CD14-positive monocyte (primary cell): ENCODE data around the gene ANKRD12. TPM values are rescaled to one million over a fixed set of nuclear protein-coding genes. Genes with fewer than 3 reads are reported as not detected.
A peak's percentile ranks its signal among the peaks of the same experiment; 100 is the strongest.

ENCODE experiments used
- DNase-seq, 3 donors: peaks; one replicate each; pipeline ENCODE4 v3.0.0-alpha.2; 2011 to 2022
- H2AFZ ChIP-seq: 2 replicates; pipeline ENCODE4 v1.6.0; 2012; ENCODE audit warnings: mild to moderate bottlenecking, low read depth, low read length, inconsistent platforms; ENCODE audit not compliant: insufficient read depth, poor library complexity, severe bottlenecking
- H3K27ac ChIP-seq, 2 donors: 1 replicate in 1 of 2; 2 replicates in 1 of 2; pipeline ENCODE4 v1.5.1; 2012 to 2013; ENCODE audit warnings: low read length in 2 of 2, control low read depth in 1 of 2, inconsistent platforms in 1 of 2, low read depth in 1 of 2, mild to moderate bottlenecking in 1 of 2
- H3K27me3 ChIP-seq, 2 donors: one replicate each; pipeline versions ENCODE4 v1.6.0 to v1.6.1; 2011 to 2013; ENCODE audit warnings: low read length in 2 of 2; ENCODE audit not compliant: control insufficient read depth in 2 of 2, insufficient read depth in 2 of 2
- H3K36me3 ChIP-seq, 2 donors: replicated peaks in 1 of 2; 1 replicate in 1 of 2; 2 replicates in 1 of 2; pipeline versions ENCODE4 v1.5.1 to v1.6.1; 2012 to 2013; ENCODE audit warnings: low read length in 2 of 2, control low read depth in 1 of 2, inconsistent platforms in 1 of 2, mild to moderate bottlenecking in 1 of 2; ENCODE audit not compliant: insufficient read depth in 2 of 2, control insufficient read depth in 1 of 2
- H3K4me1 ChIP-seq, 2 donors: 1 replicate in 1 of 2; 2 replicates in 1 of 2; pipeline versions ENCODE4 v1.5.1 to v1.6.1; 2012 to 2013; ENCODE audit warnings: low read length in 2 of 2, control low read depth in 1 of 2, inconsistent platforms in 1 of 2, mild to moderate bottlenecking in 1 of 2, moderate library complexity in 1 of 2; ENCODE audit not compliant: insufficient read depth in 2 of 2, control insufficient read depth in 1 of 2
- H3K4me2 ChIP-seq: replicated peaks from 2 replicates; pipeline ENCODE3; 2012; ENCODE audit warnings: low read length, moderate library complexity, mild to moderate bottlenecking; ENCODE audit not compliant: poor library complexity, severe bottlenecking; ENCODE audit errors: extremely low read depth
- H3K4me3 ChIP-seq, 3 experiments: fragments of 200-600 bp in 1 of 3; sonication (generic) in 1 of 3; replicated peaks in 1 of 3; 1 replicate in 2 of 3; 2 replicates in 1 of 3; pipeline ENCODE4 v1.5.1; 2011 to 2013; ENCODE audit warnings: low read length in 3 of 3, mild to moderate bottlenecking in 3 of 3, control low read depth in 2 of 3, low read depth in 2 of 3, inconsistent platforms in 1 of 3, moderate library complexity in 1 of 3
- H3K79me2 ChIP-seq: 2 replicates; pipeline ENCODE4 v1.6.0; 2012; ENCODE audit warnings: mild to moderate bottlenecking, control low read depth, inconsistent platforms, low read length, moderate library complexity; ENCODE audit not compliant: insufficient read depth
- H3K9ac ChIP-seq: 2 replicates; pipeline ENCODE4 v1.6.0; 2017; ENCODE audit warnings: low read length, mild to moderate bottlenecking; ENCODE audit not compliant: insufficient read depth, poor library complexity, severe bottlenecking
- H3K9me3 ChIP-seq, 2 donors: replicated peaks in 1 of 2; 1 replicate in 1 of 2; 2 replicates in 1 of 2; pipeline versions ENCODE4 v1.5.1 to v1.6.1; 2012 to 2013; ENCODE audit warnings: low read length in 2 of 2, control low read depth in 1 of 2; ENCODE audit not compliant: control insufficient read depth in 1 of 2, insufficient read depth in 1 of 2
- H4K20me1 ChIP-seq: 2 replicates; pipeline ENCODE4 v1.6.0; 2012; ENCODE audit warnings: mild to moderate bottlenecking, low read length, control low read depth, moderate library complexity; ENCODE audit not compliant: insufficient read depth
- H3K27ac Mint-ChIP-seq, 7 donors: one replicate each; pipeline ENCODE4 v1.8.0; 2020; ENCODE audit warnings: mild to moderate bottlenecking in 7 of 7, mixed read lengths in 7 of 7, moderate library complexity in 6 of 7, inconsistent platforms in 2 of 7
- H3K27me3 Mint-ChIP-seq, 3 donors: one replicate each; pipeline ENCODE4 v1.8.0; 2021 to 2022; ENCODE audit warnings: low read depth in 3 of 3, mild to moderate bottlenecking in 3 of 3, mixed read lengths in 3 of 3, moderate library complexity in 3 of 3, inconsistent platforms in 1 of 3
- H3K36me3 Mint-ChIP-seq, 2 donors: one replicate each; pipeline ENCODE4 v1.8.0; 2020; ENCODE audit warnings: mixed read lengths in 2 of 2, inconsistent platforms in 1 of 2, mild to moderate bottlenecking in 1 of 2
- H3K4me1 Mint-ChIP-seq: one replicate; pipeline ENCODE4 v1.8.0; 2020; ENCODE audit warnings: mild to moderate bottlenecking, mixed read lengths
- H3K4me3 Mint-ChIP-seq, 2 donors: one replicate each; pipeline ENCODE4 v1.8.0; 2020; ENCODE audit warnings: mild to moderate bottlenecking in 2 of 2, mixed read lengths in 2 of 2, moderate library complexity in 1 of 2
- H3K9me3 Mint-ChIP-seq, 7 donors: one replicate each; pipeline ENCODE4 v1.8.0; 2020 to 2022; ENCODE audit warnings: mixed read lengths in 7 of 7, mild to moderate bottlenecking in 6 of 7, moderate library complexity in 6 of 7, inconsistent platforms in 2 of 7
- CTCF ChIP-seq: fragments of 200-600 bp; IDR thresholded peaks from one replicate; pipeline ENCODE4 v1.8.0; 2022; ENCODE audit warnings: antibody characterized with exemption, mild to moderate bottlenecking
- WGBS: methylation state at CpG from one replicate; pipeline ENCODE4 v1.1.5; 2013; ENCODE audit warnings: missing lambda C conversion rate; ENCODE audit not compliant: insufficient coverage; 5-methylcytosine and 5-hydroxymethylcytosine counted together
- intact Hi-C, 2 donors: fragments of 100-400 bp; cut with micrococcal nuclease; formaldehyde crosslinking; loops; one replicate each; pipeline versions ENCODE4 v1.15.0 to v1.15.1; 2023
- polyA plus RNA-seq, 3 donors: library from polyadenylated mRNA; depleted of rRNA in 1 of 3; unstranded in 2 of 3; stranded (reverse) in 1 of 3; fragments of 300-500 nt in 2 of 3; fragments of >200 nt in 1 of 3; fragmentation: Illumina TruSeq in 2 of 3; gene quantifications; 1 replicate in 2 of 3; 2 replicates in 1 of 3; pipeline ENCODE4 v1.2.3, GENCODE V29; 2012 to 2021

ANKRD12 gene
- polyA plus RNA-seq, 3 donors, result 9.3 to 15.5 (median 15.4) TPM

- H3K4me1 Mint-ChIP-seq, result peaks cover 26% of the 10 kb centered on the region
- peaks cover 5% of the 10 kb centered on the region for H3K79me2 ChIP-seq
- no peak for TF ChIP-seq CTCF
- H3K9me3 ChIP-seq, result no peaks in the 10 kb centered on the region
- no peaks in the 10 kb centered on the region for H3K9me3 Mint-ChIP-seq
- no peak overlapping the region for H3K4me3 ChIP-seq
- H3K36me3 Mint-ChIP-seq, result peaks cover 40 to 42% of the 10 kb centered on the region in 2 donors
- DNase-seq, result peak; percentile 2 to 44 (median 26)
- WGBS, result no CpG with 5 or more reads among the region's 2 CpGs
- H3K27me3 Mint-ChIP-seq, result no peaks in the 10 kb centered on the region
- no peak overlapping the region for H3K4me3 Mint-ChIP-seq
- H3K27ac Mint-ChIP-seq, result peak overlapping the region in 2 of 7 donors; percentile 7 to 41
- H4K20me1 ChIP-seq, result peaks cover 24% of the 10 kb centered on the region
- no peak overlapping the region for H2AFZ ChIP-seq
- intact Hi-C loops, result no loop called here
- no peak overlapping the region for H3K27ac ChIP-seq
- peaks cover 27 to 53% of the 10 kb centered on the region in 2 donors for H3K36me3 ChIP-seq
- H3K9ac ChIP-seq, result no peak overlapping the region
- H3K27me3 ChIP-seq, result no peaks in the 10 kb centered on the region
- H3K4me1 ChIP-seq, result peaks cover 17 to 28% of the 10 kb centered on the region in 2 donors
- no peak overlapping the region for H3K4me2 ChIP-seq
Measured at GRCh38 chr18:9210966-9211365, 74.4 kb downstream of the ANKRD12 start.

DNA sequence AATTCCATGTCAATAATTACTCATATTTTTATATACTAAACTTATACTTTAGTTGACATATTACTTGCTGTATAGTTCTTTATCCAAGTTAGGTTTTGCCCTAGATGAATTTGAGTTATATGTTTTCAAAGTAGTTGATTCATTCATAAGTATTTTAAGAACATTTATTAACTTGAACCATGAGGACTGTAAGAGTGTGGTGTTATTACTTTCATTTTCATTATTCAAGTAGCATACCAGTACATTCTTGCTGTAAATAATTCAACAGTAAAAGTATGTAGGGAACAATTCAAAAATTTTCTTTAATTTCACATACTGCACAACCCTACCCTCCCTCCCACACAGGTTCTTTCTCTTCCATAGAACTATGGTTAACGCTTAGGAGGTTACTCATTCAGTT, 75.4 kb downstream of the ANKRD12 start:
- Histone ChIP-seq H3K27ac (no peak overlapping the region), H3K4me3 (no peak overlapping the region), H3K9ac (no peak overlapping the region), H4K20me1 (peaks cover 20% of the 10 kb centered on the region), H3K27me3 (no peaks in the 10 kb centered on the region), H3K79me2 (peaks cover 5% of the 10 kb centered on the region), H2AFZ (no peak overlapping the region), H3K4me1 (peaks cover 17 to 28% of the 10 kb centered on the region in 2 donors), H3K4me2 (no peak overlapping the region), H3K36me3 (peaks cover 37 to 63% of the 10 kb centered on the region in 2 donors), H3K9me3 (no peaks in the 10 kb centered on the region)
- H3K36me3 Mint-ChIP-seq, result peaks cover 49 to 51% of the 10 kb centered on the region in 2 donors
- no peaks in the 10 kb centered on the region for H3K27me3 Mint-ChIP-seq
- H3K4me3 Mint-ChIP-seq, result no peak overlapping the region
- H3K4me1 Mint-ChIP-seq, result peaks cover 26% of the 10 kb centered on the region
- DNase-seq, result no peak
- H3K27ac Mint-ChIP-seq, result no peak overlapping the region
- TF ChIP-seq CTCF, result no peak
- no peaks in the 10 kb centered on the region for H3K9me3 Mint-ChIP-seq
- WGBS, result no CpG with 5 or more reads among the region's 1 CpG
- intact Hi-C loops, result no loop called here
